Measurements from ENCODE around the gene TAL2. TPM values are rescaled to one million over a fixed set of nuclear protein-coding genes. Genes with fewer than 3 reads are reported as not detected.

Gene TAL2
- total and polyA plus RNA-seq, 2 donors (not counting 3 experiments of a cell fraction or from before 2014, with no cell fraction given), result 0.30 TPM; not detected in 1

GRCh38 chr9:105633411-105633810 is 28.8 kb upstream of the TAL2 start:
- no peak for FAIRE-seq
- no TSS peak for BruUV-seq (replicated peaks)
- no peak for DNase-seq (ENCODE audit: low read depth, low spot score)
- H3K36me3 ChIP-seq (ENCODE audit: control insufficient read depth in 2 of 2, extremely low read depth in 1 of 2, insufficient read depth in 2 of 2, low read length in 2 of 2), result no peaks in the 10 kb centered on the region
- H2AFZ ChIP-seq (ENCODE audit: low read depth, low read length), result no peak overlapping the region
- H3K4me2 ChIP-seq (ENCODE audit: insufficient read depth, low read length), result no peak overlapping the region
- ChIA-PET POLR2A (no interaction called here), CTCF (interaction anchor here (1.0 to 1.1 kb wide), 2 partner anchors 23 to 85 kb away, joined by 3 read pairs; no protein-coding TSS in a partner anchor)
- no peaks in the 10 kb centered on the region for H3K9me1 ChIP-seq (replicated peaks; ENCODE audit: control insufficient read depth, extremely low read depth, insufficient read depth, low read length)
- intact Hi-C loops (cut with micrococcal nuclease) (no loop called here), dilution Hi-C loops (cut with MboI; ENCODE audit: extremely low pct_ligation_motif_present, low sequenced_read_pairs) (no loop called here)
- no peak for TF ChIP-seq GATA2 (IDR thresholded peaks at IDR 0.05; ENCODE audit: insufficient read depth, insufficient read length, low read depth, low read length)
- no peak for TF ChIP-seq FOS (IDR thresholded peaks at IDR 0.05; ENCODE audit: borderline replicate concordance, insufficient read depth, low read length)
- no peak for TF ChIP-seq CTCF (IDR thresholded peaks at IDR 0.05; ENCODE audit: extremely low read depth in 1 of 2, insufficient read depth in 1 of 2, low read depth in 1 of 2, low read length in 2 of 2)
- TF ChIP-seq EZH2 (IDR thresholded peaks at IDR 0.05; ENCODE audit: borderline replicate concordance, low read depth, low read length, severe bottlenecking), result no peak
- TF ChIP-seq JUN (IDR thresholded peaks at IDR 0.05; ENCODE audit: borderline replicate concordance, insufficient read depth, insufficient read length, low read depth), result no peak
- TF ChIP-seq POLR2A (IDR thresholded peaks at IDR 0.05; ENCODE audit: low read depth, low read length), result no peak
- no peak for TF ChIP-seq POLR2AphosphoS5 (IDR thresholded peaks at IDR 0.05; ENCODE audit: insufficient read depth, low read depth, low read length)
- H3K9me3 ChIP-seq (replicated peaks; ENCODE audit: control insufficient read depth, insufficient read depth, low read length), result no peaks in the 10 kb centered on the region
- H3K27ac ChIP-seq (ENCODE audit: insufficient read depth, low read depth, low read length), result no peak overlapping the region
- H3K27me3 ChIP-seq (ENCODE audit: control insufficient read depth in 2 of 2, insufficient read depth in 2 of 2, low read length in 2 of 2), result no peaks in the 10 kb centered on the region
- H3K4me1 ChIP-seq (ENCODE audit: control insufficient read depth, extremely low read depth, insufficient read depth, low read length), result no peaks in the 10 kb centered on the region
- no peaks in the 10 kb centered on the region for H4K20me1 ChIP-seq (replicated peaks; ENCODE audit: control insufficient read depth, extremely low read depth, insufficient read depth, low read length)
- H3K4me3 ChIP-seq (replicated peaks in 1 of 3; ENCODE audit: insufficient read depth in 1 of 3, low read depth in 1 of 3, low read length in 3 of 3), result no peak overlapping the region
- no peak overlapping the region for H3K9ac ChIP-seq (replicated peaks; ENCODE audit: extremely low read depth, insufficient read depth, low read length)
- H3K79me2 ChIP-seq (ENCODE audit: control insufficient read depth, insufficient read depth, low read length), result no peaks in the 10 kb centered on the region
